Cardiac fibroblast (primary cell): ENCODE measurements around the gene PRDX5.
A peak's percentile ranks its signal among the peaks of the same experiment; 100 is the strongest.

Experiments
- DNase-seq, 2 donors: peaks; one replicate each; pipeline versions ENCODE4 v3.0.0 to v3.0.0-alpha.2; 2010; ENCODE audit warnings: low read depth in 2 of 2
- H3K4me3 ChIP-seq, 2 donors: replicated peaks in 1 of 2; 1 replicate in 1 of 2; 2 replicates in 1 of 2; pipeline ENCODE4 v1.5.1; 2011; ENCODE audit warnings: low read depth in 2 of 2, low read length in 2 of 2, mild to moderate bottlenecking in 2 of 2, moderate library complexity in 1 of 2
- TF ChIP-seq, protein P1 (sequence below): IDR thresholded peaks from one replicate; pipeline ENCODE4 v1.5.1; 2011; ENCODE audit warnings: low read depth, mild to moderate bottlenecking, low read length, inconsistent platforms

PRDX5 gene

DNA sequence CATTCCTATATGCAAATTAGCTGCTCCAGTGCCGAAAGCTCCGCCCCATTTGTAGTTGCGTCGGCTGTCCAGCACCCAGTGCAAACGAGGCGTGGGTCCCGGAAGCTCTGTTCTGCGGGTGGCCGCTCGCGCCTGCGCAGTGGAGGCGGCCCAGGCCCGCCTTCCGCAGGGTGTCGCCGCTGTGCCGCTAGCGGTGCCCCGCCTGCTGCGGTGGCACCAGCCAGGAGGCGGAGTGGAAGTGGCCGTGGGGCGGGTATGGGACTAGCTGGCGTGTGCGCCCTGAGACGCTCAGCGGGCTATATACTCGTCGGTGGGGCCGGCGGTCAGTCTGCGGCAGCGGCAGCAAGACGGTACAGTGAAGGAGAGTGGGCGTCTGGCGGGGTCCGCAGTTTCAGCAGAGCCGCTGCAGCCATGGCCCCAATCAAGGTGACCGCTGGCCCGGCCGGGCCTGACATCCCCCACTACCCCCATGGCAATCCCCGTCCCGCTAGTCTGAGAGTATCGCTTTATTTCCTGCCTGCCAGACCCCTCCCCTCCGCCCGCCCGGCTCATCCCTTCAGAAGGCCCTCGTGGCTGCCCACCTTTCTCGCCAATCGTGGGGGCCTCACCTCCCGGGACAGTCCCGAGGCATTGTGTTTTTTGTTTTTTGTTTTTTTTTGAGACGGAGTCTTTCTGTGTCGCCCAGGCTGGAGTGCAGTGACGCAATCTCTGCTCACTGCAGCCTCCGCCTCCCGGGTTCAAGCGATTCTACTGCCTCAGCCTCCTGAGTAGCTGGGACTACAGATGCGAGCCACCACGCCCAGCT is at the start of gene PRDX5:
Gene PRDX5 (plus strand): TSS at position 161 of the 805 bp plus-strand sequence. CDS start 95 bp downstream, at position 256.
- peak; percentile 97 to 98 for DNase-seq
- peak within 1 kb of the TSS; percentile 96 to 98 for H3K4me3 ChIP-seq

DNA sequence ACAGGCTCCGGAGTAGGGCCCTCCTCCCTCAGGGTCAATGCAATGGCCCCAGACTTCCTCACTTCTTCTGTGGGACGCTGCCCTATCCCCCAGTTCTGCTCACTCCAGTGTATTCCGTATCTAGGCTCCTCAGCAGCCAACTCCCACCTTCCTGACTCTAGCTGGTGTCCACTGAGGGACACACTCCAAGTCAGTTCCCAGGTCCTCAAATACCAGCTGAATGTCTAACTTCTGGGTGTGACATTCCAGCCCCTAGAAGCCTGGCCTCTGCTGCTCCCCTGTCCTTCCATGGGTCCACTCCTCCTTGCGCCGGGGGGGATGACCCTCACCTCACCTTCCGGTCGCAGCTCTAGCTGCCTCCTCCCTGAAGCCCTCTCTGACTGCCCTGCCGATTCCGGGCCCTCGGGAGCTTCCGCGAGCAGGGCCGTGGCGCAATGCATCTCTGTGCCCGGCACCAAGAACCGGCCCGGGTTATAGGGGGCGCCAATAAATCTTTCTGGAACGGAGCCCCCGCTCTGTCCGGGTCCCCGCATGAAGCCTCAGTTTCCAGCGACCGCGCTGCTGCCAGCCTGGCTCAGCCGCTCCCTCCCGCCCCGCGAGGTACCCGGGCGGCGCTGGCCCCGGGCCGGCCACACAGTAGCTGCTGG is 48.9 kb upstream of the PRDX5 start:
- TF ChIP-seq, protein P1, sequence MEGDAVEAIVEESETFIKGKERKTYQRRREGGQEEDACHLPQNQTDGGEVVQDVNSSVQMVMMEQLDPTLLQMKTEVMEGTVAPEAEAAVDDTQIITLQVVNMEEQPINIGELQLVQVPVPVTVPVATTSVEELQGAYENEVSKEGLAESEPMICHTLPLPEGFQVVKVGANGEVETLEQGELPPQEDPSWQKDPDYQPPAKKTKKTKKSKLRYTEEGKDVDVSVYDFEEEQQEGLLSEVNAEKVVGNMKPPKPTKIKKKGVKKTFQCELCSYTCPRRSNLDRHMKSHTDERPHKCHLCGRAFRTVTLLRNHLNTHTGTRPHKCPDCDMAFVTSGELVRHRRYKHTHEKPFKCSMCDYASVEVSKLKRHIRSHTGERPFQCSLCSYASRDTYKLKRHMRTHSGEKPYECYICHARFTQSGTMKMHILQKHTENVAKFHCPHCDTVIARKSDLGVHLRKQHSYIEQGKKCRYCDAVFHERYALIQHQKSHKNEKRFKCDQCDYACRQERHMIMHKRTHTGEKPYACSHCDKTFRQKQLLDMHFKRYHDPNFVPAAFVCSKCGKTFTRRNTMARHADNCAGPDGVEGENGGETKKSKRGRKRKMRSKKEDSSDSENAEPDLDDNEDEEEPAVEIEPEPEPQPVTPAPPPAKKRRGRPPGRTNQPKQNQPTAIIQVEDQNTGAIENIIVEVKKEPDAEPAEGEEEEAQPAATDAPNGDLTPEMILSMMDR: no peak
- DNase-seq: peak; percentile 75 to 82

More for the DNA sequence above, at the start of gene PRDX5:
- TF ChIP-seq, protein P1: peak; percentile 1

DNA sequence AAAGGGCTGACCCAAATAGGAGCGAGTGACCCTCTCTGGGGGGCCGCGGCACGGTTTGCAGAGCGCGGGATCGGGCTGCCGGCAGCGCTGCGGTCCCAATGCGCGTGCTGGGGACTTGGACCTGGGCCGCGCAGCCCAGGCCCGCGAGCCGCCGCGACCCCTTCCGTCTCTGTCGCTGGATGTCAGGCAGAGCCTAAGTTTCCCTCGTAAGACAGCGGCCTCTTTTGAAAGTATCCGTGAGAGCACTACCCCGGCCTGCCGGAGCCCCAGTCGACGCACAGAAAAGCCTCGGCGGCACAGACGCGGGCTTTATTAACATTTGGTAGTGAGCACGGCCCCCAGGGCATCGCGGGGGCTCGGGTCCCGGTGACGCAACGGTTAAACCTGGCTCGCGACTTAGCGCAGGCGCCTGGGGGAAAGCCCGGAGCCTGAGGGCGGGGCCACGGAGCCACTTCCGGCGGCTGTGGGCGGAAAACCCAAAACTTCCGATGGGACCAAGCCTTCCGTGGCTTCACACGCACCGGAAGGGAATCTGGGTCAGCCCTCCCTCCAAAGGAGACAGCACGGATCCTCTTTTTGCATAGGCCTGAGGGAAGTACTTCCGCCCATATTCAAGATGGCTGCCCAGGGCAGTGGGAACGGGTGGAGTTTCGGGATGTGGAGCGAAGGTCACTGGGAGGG is 48.2 kb upstream of the PRDX5 start:
- peak; percentile 100 for DNase-seq
- H3K4me3 ChIP-seq: peak overlapping the region; percentile 64 to 69
- TF ChIP-seq, protein P1: no peak

More for the DNA sequence above, 48.9 kb upstream of the PRDX5 start:
- H3K4me3 ChIP-seq: peak overlapping the region; percentile 56

DNA sequence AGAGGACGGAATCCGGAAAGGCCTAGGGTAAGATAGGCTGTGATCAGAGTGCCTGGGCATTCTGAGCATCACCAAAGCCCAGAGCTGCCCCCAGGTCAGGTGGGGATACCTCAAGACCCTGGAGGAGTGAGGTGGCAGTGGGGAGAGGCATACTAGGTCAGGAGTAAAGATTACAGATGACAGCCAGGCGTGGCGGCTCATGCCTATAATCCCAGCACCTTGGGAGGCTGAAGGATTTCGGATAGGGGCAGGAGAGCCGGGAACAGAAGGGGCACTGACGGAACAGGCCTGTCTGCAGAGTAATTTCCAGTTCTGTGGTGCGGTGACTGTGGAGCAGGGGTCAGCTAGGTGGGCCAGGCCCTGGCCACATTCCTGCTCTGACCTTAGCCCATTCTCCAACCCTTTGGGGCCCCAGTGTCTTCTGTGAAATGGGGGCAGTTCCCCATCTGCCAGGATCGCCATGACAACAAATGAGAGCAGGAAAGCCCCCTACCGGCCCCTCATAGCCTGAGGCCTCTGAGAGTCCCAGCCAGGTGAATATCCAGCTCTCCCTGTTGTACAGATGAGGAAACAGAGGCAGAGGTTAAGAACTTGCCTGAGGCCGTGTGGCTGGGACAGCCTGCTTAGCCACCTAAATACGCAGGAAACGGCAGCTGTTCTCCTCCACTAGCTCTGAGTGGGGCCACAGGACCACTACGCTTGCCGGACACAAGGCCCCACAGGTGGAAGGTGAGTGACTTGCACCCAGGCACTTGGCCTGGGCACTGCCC is 42.7 kb upstream of the PRDX5 start:
- no peak overlapping the region for H3K4me3 ChIP-seq
- DNase-seq: no peak
- TF ChIP-seq, protein P1: no peak

DNA sequence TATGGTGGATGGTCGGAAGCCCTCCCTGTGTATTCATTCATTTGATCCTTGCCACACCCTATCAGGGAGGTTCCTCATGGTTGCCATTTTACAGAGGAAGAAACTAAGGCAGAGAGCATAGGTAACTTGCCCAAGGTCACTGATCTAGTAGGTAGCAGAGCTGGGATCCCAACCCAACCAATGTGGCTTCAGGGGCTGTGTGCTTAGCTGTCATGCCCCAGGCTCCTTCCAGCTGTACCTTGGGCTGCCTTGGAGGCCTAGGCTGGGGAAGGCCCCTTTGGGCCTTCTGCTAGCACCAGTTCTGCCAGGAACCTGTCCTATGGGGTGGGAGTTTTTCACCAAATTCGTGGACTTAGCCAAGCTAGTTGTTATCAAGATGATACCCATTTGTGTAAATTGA is 42.1 kb upstream of the PRDX5 start:
- no peak for DNase-seq
- TF ChIP-seq, protein P1: no peak
- H3K4me3 ChIP-seq: no peak overlapping the region

DNA sequence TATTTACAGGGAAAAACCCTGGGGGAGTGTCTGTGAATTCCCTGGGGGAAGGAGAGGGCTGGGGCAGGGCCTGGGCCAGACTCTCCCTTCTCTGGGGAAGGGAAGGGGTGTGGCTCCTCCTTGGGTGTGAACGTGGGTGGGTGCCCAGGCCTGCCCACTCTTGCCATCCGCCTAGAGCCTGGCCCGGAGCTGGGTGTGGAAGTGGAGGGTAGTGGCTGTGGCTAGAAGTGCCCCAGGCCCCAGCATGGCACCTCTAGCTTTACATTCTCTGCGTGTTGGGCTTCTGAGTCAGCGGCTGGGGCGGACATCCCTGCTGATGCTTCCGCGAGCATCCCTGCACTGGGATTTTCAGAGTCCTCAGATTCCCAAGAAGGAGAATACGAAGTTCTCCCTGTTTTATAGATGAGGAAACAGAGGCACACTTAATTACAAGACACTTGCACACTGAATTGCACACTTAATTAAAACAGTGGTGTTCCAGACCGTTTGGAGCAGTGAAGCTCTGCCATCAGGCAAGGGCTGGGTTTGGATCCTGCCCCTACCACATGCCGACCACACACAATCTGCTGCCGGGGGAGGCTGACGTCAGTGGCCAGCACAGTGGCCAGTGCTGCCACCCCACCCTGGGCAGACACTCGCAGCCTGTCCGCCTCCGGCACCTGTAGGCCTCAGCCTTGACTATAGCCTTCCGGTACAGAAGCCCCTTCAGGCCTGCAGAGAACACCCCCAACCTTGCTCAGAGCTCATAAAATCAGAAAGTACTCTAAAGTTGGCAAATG is 41.1 kb upstream of the PRDX5 start:
- H3K4me3 ChIP-seq: no peak overlapping the region
- peak in 1 of 2 donors; percentile 28 for DNase-seq
- TF ChIP-seq, protein P1: no peak
